Central memory CD4-positive, alpha-beta T cell (primary cell): Measurements from ENCODE around the gene ARHGAP24.
"Not testable (repeated sequence)": the region's sequence is repeated elsewhere in the genome, so short reads cannot be mapped to it uniquely, and the experiment has no call there.

Source experiments
- DNase-seq: peaks from one replicate; pipeline ENCODE4 v3.0.0; 2022

ARHGAP24 gene

GRCh38 chr4:85659610-85660218 lies 184.8 kb downstream of the ARHGAP24 start:
- DNase-seq = no peak

- not testable (repeated sequence) for DNase-seq
Measured at GRCh38 chr4:85666625-85667024, 191.7 kb downstream of the ARHGAP24 start.

- DNase-seq = no peak
Measured at GRCh38 chr4:85669204-85669603, 194.3 kb downstream of the ARHGAP24 start.

- no peak for DNase-seq
Measured at GRCh38 chr4:85669992-85670548, 195.1 kb downstream of the ARHGAP24 start.

- DNase-seq = no peak
Measured at GRCh38 chr4:85671120-85671519, 196.2 kb downstream of the ARHGAP24 start.

DNA sequence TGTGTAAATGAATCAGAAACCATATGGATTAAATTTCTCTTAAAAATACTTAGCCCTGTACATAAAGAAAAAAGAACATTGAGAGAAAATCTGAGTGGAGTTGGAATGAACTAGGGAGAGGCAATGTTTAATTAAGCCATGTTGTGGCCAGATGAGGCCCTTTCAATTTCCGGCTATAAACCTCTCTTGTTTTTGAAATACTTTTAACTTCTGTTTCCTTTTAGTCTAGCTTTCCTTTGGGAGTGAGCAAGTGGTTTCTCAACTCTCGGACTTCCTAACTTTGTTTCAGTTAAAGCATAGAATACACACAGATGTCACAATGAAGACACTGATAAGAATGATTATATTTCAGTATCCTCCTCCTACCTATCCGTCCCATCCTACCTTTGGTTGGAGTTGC lies 197.2 kb downstream of the ARHGAP24 start:
- no peak for DNase-seq

DNA sequence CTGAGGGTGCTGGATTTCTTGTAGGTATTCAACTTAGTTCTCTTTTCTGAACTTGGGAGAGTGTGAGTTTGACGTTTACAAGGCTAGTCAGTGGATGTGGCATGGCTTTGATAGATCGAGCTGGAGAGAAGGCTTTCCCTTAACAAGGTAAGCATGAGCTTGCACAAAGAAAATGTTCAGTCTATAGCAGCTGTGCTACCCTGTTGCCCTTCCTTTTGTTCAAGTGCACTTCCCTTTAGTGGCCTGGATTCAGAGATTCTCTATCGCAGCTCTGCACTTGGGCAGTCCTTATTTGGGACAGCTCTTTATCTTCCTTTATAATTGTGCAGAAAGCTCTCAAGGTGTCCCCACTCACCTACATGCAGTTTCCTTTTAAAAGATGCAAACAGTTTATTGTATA lies 198.0 kb downstream of the ARHGAP24 start:
- DNase-seq = no peak

DNA sequence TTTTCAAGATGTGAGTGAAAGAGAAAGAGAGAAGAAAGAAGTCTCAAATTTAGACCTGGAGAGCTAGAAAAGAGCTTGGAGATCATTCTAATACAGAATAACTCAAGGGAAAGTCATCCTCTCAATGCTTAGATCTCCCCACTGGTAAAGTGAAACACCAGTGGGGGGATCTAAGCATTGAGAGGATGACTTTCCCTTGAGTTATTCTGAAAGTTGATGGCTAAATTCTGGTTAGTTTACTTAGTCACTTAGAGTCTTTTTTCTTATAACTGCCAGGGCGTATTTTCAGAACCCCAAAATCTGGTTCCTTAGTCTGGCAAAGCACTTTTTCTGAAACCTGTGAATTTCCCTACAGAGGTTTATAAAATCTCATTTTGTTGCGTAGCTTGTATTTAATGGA lies 198.6 kb downstream of the ARHGAP24 start:
- DNase-seq = no peak

GRCh38 chr4:85675076-85676049 lies 200.4 kb downstream of the ARHGAP24 start:
- no peak for DNase-seq

DNA sequence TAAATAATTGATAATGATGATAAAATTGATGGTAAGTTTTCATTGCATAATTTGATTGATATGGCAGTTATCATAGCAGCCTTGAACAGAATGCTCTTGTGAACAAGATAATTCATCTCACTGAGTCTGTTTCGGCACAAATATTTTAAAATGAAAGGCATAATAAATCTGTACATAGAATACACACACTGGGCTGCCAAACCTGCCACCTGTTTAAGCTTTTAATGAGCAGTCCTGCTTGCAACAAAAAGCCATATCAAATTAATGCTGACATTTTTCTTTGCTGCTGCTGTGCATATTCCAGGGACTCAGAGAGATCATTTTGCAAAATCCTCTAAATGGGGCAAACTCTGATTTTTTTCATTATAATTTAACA lies 201.1 kb downstream of the ARHGAP24 start:
- no peak for DNase-seq

DNA sequence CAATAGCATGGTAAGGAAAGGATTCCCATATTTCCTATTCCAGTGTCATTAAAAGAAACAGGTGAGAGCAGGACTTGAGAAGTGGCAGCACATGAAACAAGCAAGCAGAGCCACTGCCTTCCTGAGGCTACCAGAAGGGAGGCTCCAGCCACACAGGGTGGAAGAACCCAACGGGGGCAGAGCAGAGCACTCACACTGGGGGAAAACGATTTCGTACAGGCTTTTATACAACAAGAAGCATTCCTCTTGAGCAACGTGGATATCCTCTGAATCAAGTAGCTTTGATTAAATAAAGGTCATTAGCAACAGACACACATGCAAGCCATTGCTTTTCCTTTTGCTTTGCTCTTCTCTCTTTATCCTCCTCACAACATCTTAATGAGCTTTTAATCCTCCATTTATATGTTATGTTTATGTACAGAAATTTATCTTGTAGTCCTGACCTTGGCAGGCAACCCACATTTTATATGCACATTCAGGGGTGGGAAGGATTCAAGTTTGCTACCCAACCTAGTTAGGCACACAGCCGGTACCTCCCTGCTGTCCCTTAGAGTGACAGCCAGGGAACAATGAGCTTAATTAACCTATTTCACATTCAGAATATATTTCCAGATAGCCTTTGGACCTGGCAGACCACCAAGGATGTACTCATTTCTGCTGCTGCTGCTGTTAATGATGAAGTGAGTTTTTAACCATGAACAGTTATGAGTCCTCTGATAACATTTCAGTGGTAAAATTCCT lies 202.1 kb downstream of the ARHGAP24 start:
- DNase-seq = no peak

DNA sequence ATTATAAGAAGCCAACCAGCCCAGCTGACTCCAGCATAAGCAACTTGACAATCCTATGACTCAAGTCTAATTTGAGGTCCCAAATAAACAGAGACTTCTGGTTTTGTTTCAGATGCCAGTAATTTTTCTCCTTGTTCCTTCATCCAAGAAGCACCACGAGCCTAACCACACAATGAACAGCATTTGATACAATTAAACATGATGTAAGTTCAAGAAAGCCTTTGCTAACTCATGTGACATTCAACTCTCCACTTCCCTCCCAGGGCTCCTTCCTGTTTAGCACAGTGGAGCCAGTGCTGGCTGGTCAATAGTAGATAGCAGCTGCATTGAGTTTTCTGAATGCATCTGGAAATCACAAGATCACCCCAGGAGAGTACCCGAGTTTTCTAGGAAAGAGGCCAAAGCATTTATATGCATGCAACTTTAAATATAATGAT lies 206.3 kb downstream of the ARHGAP24 start:
- no peak for DNase-seq

DNA sequence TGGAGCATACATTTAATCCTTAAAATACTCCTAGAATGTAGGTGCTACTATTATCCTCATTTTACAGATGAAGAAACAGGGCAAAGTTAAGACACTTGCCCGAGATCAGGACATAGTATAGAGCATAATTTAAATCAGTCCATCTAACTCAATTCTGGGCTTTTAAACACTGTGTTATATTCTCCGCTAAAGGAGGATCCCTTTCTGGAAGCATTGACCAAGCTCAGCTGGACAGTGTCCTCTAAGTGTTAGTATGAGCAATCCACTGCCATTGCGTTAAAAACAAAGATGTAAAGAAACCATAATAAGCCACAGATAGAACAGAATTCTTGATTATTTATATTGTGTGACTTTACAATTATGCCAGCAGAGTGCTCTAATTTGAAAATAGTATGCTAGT lies 207.0 kb downstream of the ARHGAP24 start:
- no peak for DNase-seq

DNA sequence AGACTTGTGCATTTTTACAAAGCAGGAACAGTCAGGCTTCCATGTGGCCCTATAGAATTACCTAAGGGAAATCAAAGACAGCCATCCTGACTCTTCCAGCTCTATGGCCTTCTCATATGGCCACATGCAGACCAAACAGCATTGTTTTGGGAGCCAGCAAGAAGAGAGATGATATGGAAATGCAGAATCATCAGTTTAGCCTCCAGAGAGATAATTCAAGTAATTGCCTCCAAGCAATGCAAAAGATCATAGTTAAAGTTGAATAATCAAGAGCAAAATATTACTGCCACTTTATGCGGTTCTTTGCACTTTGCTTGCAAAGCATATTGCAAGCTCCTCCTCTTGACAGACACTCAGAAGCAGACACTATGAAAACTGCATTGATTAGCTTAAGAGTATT lies 207.4 kb downstream of the ARHGAP24 start:
- no peak for DNase-seq

GRCh38 chr4:85684676-85685075 lies 209.7 kb downstream of the ARHGAP24 start:
- no peak for DNase-seq

DNA sequence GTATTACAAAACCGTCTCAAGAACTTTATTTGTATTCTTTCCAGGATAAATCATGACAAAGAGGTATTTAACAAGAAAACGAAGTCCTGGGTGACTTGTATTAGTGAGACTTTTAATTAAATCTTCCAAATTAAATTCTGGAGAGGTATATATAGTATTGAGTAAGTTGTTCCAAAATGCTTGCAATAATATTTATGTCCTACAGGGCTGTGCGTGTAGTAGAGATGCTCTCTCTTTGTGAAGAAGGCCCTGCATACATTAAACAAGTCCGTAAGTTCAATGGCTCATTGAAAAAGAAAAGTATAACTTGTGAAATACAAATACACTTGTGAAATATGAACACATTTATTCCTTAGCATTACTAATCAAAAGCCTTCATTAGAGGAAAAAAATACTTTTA lies 211.4 kb downstream of the ARHGAP24 start:
- no peak for DNase-seq

- DNase-seq = no peak
Measured at GRCh38 chr4:85688055-85688740, 213.2 kb downstream of the ARHGAP24 start.

DNA sequence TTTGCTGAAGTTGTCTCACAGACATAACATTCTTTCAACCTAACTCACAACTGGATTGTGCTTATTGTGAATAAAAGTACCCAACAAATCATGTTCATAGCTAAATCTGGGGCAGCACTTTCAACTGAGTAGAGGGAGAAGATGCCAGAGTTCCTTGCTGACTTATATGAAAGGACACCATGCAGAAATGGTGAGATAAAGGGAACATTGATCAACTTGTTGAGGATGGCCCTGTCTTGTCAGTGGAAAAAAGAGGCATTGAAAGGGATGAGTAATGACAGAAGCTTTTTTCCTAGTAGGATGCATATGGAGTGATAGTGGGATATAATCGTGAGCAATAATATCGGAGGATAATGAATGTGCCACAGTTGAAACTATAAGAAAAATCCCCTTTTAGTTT lies 221.7 kb downstream of the ARHGAP24 start:
- DNase-seq = no peak

DNA sequence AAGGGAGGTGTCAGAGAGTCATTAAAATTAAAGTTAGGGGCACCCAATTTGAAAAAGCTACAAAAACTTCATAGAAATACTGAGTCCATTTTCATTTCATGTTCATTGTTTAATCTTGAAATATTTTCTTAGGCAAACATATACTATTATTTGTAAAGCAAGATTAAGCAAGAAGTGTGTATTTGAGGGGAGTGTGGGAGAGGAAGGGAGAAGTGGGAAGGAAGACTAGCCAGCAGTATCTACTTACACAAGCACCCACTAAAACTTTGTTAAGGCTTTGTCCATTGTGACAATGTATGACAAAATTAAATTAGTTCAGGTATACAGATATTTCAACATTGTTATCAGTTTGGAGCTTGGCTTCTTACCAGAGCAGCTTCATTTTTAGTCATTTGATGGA lies 222.9 kb downstream of the ARHGAP24 start:
- no peak for DNase-seq

GRCh38 chr4:85700362-85700761 lies 225.4 kb downstream of the ARHGAP24 start:
- no peak for DNase-seq

DNA sequence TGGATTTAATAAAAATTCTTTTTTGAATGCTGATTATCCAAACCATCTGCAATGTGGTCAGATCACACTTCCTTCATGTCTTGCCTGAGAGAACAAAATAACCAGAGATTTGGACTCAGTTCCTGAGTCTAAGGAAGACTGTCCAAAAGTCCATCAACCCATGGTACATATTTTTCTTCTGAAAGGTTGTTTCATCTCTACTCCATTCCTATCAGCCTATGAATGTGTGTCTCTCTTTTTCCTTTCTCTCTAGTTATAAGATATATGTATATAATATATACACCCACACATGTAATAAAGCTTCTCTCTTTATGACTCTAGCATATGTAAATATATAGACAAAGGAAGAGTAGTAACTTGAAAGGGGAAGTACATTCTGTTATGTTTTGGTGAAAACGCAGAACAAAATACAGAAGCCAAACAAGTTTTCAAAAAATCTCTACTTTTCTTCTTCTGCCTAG lies 226.9 kb downstream of the ARHGAP24 start:
- DNase-seq = no peak

DNA sequence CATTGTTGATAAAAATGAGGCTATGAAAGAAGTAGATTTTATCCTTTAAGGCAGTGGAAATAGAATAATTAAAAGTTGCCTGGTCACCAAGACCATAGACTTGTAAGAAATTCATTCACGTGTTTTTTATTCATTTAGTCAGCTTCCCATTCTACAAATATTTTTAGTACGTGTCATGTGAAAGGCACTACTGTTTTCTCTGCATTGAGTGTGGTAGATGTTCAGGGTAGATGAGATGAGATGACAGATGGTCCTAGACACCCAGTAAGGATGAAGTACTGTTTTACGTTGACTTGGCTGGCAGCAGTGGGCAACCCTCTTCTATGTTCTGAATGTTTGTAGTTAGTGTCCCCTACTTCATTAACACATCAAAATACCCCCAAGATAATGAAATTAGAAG lies 228.1 kb downstream of the ARHGAP24 start:
- no peak for DNase-seq
